ENCODE data around the gene EML4. TPM values are rescaled to one million over a fixed set of nuclear protein-coding genes. Genes with fewer than 3 reads are reported as not detected.

EML4 gene
- total RNA-seq, 1 donor from 2014 or later, result 68.2 TPM

- no peak for DNase-seq (ENCODE audit: low read depth)
- Histone ChIP-seq H3K4me3 (ENCODE audit: insufficient read depth, low read depth, low read length) (no peak overlapping the region), H4K20me1 (ENCODE audit: insufficient read depth, low read length) (peaks cover 30% of the 10 kb centered on the region), H2AFZ (ENCODE audit: low read depth, low read length) (no peak overlapping the region), H3K9ac (ENCODE audit: low read length) (no peak overlapping the region), H3K36me3 (ENCODE audit: insufficient read depth, low read length) (no peaks in the 10 kb centered on the region), H3K79me2 (ENCODE audit: insufficient read depth, low read length) (peaks cover 52% of the 10 kb centered on the region), H3K27me3 (ENCODE audit: insufficient read depth, low read length) (no peaks in the 10 kb centered on the region), H3K9me3 (ENCODE audit: insufficient read depth, low read depth, low read length) (no peaks in the 10 kb centered on the region), H3K27ac (ENCODE audit: low read depth, low read length) (no peak overlapping the region), H3K4me1 (ENCODE audit: insufficient read depth, low read length) (peaks cover 4% of the 10 kb centered on the region), H3K4me2 (ENCODE audit: low read length) (no peak overlapping the region)
- H3K4me3 Mint-ChIP-seq (ENCODE audit: unreplicated experiment), result no peak overlapping the region
- no peaks in the 10 kb centered on the region for H3K9me3 Mint-ChIP-seq (ENCODE audit: unreplicated experiment)
- TF ChIP-seq CTCF (IDR thresholded peaks at IDR 0.05; ENCODE audit: insufficient read depth, low read depth, low read length), result no peak
- no peak for TF ChIP-seq EZH2 (IDR thresholded peaks at IDR 0.05; ENCODE audit: insufficient read depth, low read length)
- FAIRE-seq, result no peak
- no peaks in the 10 kb centered on the region for H3K36me3 Mint-ChIP-seq (ENCODE audit: low read depth, unreplicated experiment)
- H3K27me3 Mint-ChIP-seq (ENCODE audit: low read depth, unreplicated experiment), result no peaks in the 10 kb centered on the region
- peaks cover 22% of the 10 kb centered on the region for H3K4me1 Mint-ChIP-seq (ENCODE audit: low read depth, unreplicated experiment)
- no peak overlapping the region for H3K27ac Mint-ChIP-seq (ENCODE audit: unreplicated experiment)
Observed at GRCh38 chr2:42236911-42237310, 67.8 kb downstream of the EML4 start.

- Mint-ChIP-seq H3K27me3 (ENCODE audit: low read depth, unreplicated experiment) (no peaks in the 10 kb centered on the region), H3K4me1 (ENCODE audit: low read depth, unreplicated experiment) (peaks cover 19% of the 10 kb centered on the region), H3K4me3 (ENCODE audit: unreplicated experiment) (no peak overlapping the region), H3K9me3 (ENCODE audit: unreplicated experiment) (no peaks in the 10 kb centered on the region), H3K27ac (ENCODE audit: unreplicated experiment) (no peak overlapping the region), H3K36me3 (ENCODE audit: low read depth, unreplicated experiment) (no peaks in the 10 kb centered on the region)
- DNase-seq (ENCODE audit: low read depth), result no peak
- no peak overlapping the region for H3K4me3 ChIP-seq (ENCODE audit: insufficient read depth, low read depth, low read length)
- H3K4me2 ChIP-seq (ENCODE audit: low read length), result no peak overlapping the region
- H4K20me1 ChIP-seq (ENCODE audit: insufficient read depth, low read length), result peaks cover 39% of the 10 kb centered on the region
- H3K79me2 ChIP-seq (ENCODE audit: insufficient read depth, low read length), result peaks cover 57% of the 10 kb centered on the region
- no peaks in the 10 kb centered on the region for H3K36me3 ChIP-seq (ENCODE audit: insufficient read depth, low read length)
- H3K27me3 ChIP-seq (ENCODE audit: insufficient read depth, low read length), result no peaks in the 10 kb centered on the region
- H2AFZ ChIP-seq (ENCODE audit: low read depth, low read length), result no peak overlapping the region
- H3K9me3 ChIP-seq (ENCODE audit: insufficient read depth, low read depth, low read length), result no peaks in the 10 kb centered on the region
- no peak overlapping the region for H3K27ac ChIP-seq (ENCODE audit: low read depth, low read length)
- no peak for TF ChIP-seq EZH2 (IDR thresholded peaks at IDR 0.05; ENCODE audit: insufficient read depth, low read length)
- no peak for TF ChIP-seq CTCF (IDR thresholded peaks at IDR 0.05; ENCODE audit: insufficient read depth, low read depth, low read length)
- H3K9ac ChIP-seq (ENCODE audit: low read length), result no peak overlapping the region
- peaks cover 4% of the 10 kb centered on the region for H3K4me1 ChIP-seq (ENCODE audit: insufficient read depth, low read length)
- no peak for FAIRE-seq
Observed at GRCh38 chr2:42238644-42239288, 69.6 kb downstream of the EML4 start.

- peaks cover 14% of the 10 kb centered on the region for H3K4me1 Mint-ChIP-seq (ENCODE audit: low read depth, unreplicated experiment)
- no peaks in the 10 kb centered on the region for H3K27me3 Mint-ChIP-seq (ENCODE audit: low read depth, unreplicated experiment)
- H3K4me3 Mint-ChIP-seq (ENCODE audit: unreplicated experiment), result no peak overlapping the region
- no peak for DNase-seq (ENCODE audit: low read depth)
- Histone ChIP-seq H3K27me3 (ENCODE audit: insufficient read depth, low read length) (no peaks in the 10 kb centered on the region), H2AFZ (ENCODE audit: low read depth, low read length) (no peak overlapping the region), H3K9me3 (ENCODE audit: insufficient read depth, low read depth, low read length) (no peaks in the 10 kb centered on the region), H3K4me2 (ENCODE audit: low read length) (no peak overlapping the region), H3K79me2 (ENCODE audit: insufficient read depth, low read length) (peaks cover 58% of the 10 kb centered on the region), H3K9ac (ENCODE audit: low read length) (no peak overlapping the region), H3K36me3 (ENCODE audit: insufficient read depth, low read length) (no peaks in the 10 kb centered on the region), H3K4me3 (ENCODE audit: insufficient read depth, low read depth, low read length) (no peak overlapping the region), H3K4me1 (ENCODE audit: insufficient read depth, low read length) (peaks cover 2% of the 10 kb centered on the region), H3K27ac (ENCODE audit: low read depth, low read length) (no peak overlapping the region), H4K20me1 (ENCODE audit: insufficient read depth, low read length) (peaks cover 39% of the 10 kb centered on the region)
- H3K27ac Mint-ChIP-seq (ENCODE audit: unreplicated experiment), result no peak overlapping the region
- H3K36me3 Mint-ChIP-seq (ENCODE audit: low read depth, unreplicated experiment), result no peaks in the 10 kb centered on the region
- no peak for TF ChIP-seq CTCF (IDR thresholded peaks at IDR 0.05; ENCODE audit: insufficient read depth, low read depth, low read length)
- no peak for TF ChIP-seq EZH2 (IDR thresholded peaks at IDR 0.05; ENCODE audit: insufficient read depth, low read length)
- H3K9me3 Mint-ChIP-seq (ENCODE audit: unreplicated experiment), result no peaks in the 10 kb centered on the region
- FAIRE-seq, result no peak
Observed at GRCh38 chr2:42239289-42239661, 70.1 kb downstream of the EML4 start.

Measured in astrocyte (in vitro differentiated cells and primary cell).